GM10248 (cell line): Measurements from ENCODE around the gene DENR.

Experiments
- CTCF ChIA-PET: fragments of 300-600 bp; sonication (Branson Sonifier 250); formaldehyde crosslinking; extraction: SDS; loops from one replicate; lab custom pipeline; 2021; ENCODE audit warnings: antibody characterized with exemption; lab: Yijun Ruan, JAX
- POLR2A ChIA-PET: fragments of 350-650 bp; sonication (Branson Sonifier 250); formaldehyde crosslinking; extraction: SDS; loops from one replicate; lab custom pipeline; 2020; ENCODE audit warnings: antibody characterized with exemption; lab: Yijun Ruan, JAX
- DNase-seq: peaks from one replicate; pipeline ENCODE4 v3.0.0; 2012; ENCODE audit errors: extremely low spot score
- TF ChIP-seq, protein P1 (sequence below): IDR thresholded peaks from 2 replicates; pipeline ENCODE4 v1.5.1; 2012; ENCODE audit warnings: mild to moderate bottlenecking, low read depth; ENCODE audit errors: extremely low read depth, missing control alignments, control extremely low read depth

The DENR gene

DNA sequence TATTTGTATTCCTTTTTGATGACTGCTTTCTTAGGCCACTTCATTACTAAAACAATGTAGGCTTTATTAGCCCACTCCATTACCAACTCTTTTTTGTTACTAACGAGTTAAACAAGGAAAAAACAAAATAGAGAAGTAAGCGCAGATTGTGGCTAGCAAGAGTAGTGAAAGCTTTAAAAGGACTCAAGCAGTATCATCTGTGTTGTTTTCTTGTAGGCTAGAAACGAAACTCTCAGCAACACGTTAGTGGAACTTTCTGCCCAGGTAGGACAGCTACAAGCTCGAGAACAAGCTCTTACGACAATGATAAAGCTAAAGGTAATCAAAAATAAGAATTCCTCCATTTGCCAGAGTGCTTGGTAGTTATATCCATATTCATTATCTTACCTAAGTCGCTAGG lies 32.9 kb downstream of the DENR start:
- ChIA-PET POLR2A (no interaction called here), CTCF (interaction anchor here (0.6 to 1.0 kb wide), 3 partner anchors 8 to 405 kb away, joined by 3 to 4 read pairs (median 3); no protein-coding TSS in a partner anchor)
- TF ChIP-seq, protein P1, sequence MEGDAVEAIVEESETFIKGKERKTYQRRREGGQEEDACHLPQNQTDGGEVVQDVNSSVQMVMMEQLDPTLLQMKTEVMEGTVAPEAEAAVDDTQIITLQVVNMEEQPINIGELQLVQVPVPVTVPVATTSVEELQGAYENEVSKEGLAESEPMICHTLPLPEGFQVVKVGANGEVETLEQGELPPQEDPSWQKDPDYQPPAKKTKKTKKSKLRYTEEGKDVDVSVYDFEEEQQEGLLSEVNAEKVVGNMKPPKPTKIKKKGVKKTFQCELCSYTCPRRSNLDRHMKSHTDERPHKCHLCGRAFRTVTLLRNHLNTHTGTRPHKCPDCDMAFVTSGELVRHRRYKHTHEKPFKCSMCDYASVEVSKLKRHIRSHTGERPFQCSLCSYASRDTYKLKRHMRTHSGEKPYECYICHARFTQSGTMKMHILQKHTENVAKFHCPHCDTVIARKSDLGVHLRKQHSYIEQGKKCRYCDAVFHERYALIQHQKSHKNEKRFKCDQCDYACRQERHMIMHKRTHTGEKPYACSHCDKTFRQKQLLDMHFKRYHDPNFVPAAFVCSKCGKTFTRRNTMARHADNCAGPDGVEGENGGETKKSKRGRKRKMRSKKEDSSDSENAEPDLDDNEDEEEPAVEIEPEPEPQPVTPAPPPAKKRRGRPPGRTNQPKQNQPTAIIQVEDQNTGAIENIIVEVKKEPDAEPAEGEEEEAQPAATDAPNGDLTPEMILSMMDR: no peak
- DNase-seq: no peak

DNA sequence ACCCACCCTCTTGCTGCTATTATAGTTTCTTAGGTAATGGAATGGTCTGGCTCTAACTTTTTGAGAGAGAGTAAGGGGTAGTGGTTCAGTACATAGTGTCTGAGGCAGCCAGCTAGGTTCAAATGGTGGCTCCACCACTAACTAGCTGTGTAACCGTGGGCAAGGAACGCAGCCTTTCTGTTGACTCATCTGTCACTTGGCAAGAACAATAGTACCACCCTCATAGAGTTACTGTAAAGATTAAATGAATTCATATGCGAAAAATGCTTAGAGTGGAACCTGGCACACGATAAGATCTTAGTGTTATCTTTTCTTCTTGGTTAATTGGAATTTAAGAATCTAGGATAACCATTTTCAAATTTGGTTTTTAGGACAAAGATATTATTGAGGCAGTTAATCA lies 35.8 kb downstream of the DENR start:
- TF ChIP-seq, protein P1: no peak
- POLR2A ChIA-PET: no interaction called here

DNA sequence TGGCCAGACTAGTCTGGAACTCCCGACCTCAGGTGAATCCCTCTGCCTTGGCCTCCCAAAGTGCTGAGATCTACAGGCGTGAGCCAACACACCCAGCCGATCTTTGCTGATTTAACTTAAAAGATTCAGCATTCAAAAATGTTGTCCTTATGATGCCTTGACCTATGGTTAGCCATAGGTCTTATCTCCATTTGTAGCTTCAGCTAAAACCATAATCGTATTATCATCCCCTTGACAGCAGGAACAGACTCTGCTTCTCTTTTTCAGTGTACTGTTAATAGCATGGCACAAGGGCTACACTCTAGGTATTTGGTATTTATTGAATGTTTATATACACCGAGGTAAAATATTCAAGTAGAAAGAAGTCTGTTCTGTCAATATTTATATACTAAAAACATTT lies 37.0 kb downstream of the DENR start:
- no peak for DNase-seq
- ChIA-PET POLR2A (no interaction called here), CTCF (interaction anchor here (1.6 to 2.3 kb wide), 3 partner anchors 9 to 72 kb away, joined by 3 to 8 read pairs (median 6); no protein-coding TSS in a partner anchor)
- TF ChIP-seq, protein P1: no peak

More for the DNA sequence above, 35.8 kb downstream of the DENR start:
- CTCF ChIA-PET: interaction anchor here (0.9 to 1.6 kb wide), 2 partner anchors 73 to 150 kb away, joined by 3 to 6 read pairs; no protein-coding TSS in a partner anchor
- no peak for DNase-seq

DNA sequence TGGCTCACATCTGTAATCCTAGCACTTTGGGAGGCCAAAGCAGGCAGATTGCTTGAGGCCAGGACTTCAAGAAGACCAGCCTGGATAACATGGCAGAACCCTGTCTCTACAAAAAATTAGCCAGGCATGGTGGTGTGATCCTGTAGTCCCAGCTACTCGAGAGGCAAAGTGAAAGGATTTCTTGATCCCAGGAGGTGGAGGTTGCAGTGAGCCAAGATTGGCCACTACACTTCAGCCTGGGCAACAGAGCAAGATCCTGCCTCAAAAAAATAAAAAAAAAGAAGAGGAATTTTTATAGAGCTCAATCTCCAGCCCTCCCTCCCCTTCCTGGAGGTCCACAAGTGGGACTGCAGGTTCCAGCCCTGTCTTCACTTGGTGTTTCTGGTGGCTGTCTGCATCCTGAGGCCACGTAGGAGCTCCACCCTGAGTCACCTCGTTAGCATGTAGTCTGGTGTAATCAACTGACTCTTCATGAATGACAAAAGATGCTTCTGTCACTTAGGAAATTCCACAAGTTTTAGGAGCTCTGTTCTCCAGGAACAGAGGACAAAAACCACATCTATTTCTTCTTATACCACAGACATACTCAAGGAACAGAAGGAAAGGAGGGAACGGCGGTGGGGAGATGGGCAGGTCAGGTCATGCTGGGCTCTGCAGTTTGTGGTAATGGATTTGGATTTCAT lies 37.9 kb downstream of the DENR start:
- CTCF ChIA-PET: interaction anchor here (0.7 to 2.3 kb wide), 4 partner anchors 9 to 46 kb away, joined by 3 to 8 read pairs (median 3); no protein-coding TSS in a partner anchor
- TF ChIP-seq, protein P1: no peak
- POLR2A ChIA-PET: no interaction called here
- DNase-seq: no peak

DNA sequence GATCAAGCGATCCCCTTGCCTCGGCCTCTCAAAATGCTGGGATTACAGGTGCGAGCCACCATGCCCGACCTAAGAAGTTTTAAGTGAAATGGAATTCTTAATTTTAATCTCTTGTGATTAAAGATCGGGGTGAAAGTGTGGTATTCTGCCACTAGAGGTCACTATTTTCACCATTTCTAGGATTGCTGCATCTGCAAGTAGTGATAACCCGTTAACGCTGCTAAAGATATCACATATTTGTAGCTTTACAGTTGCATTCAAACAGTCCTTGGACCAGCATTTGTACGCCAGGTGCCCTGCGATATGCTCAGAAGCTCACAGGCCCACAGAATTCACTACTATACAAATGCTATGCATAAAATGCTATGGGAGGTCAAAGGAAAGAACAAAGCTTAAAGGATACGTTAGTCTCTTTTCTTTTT lies 41.1 kb downstream of the DENR start:
- ChIA-PET POLR2A (no interaction called here), CTCF (interaction anchor here (0.6 to 5.2 kb wide), 58 partner anchors 8 to 527 kb away, joined by 3 to 42 read pairs (median 4); partner anchors contain the start of genes ABCB9 and CCDC62)
- TF ChIP-seq, protein P1: peak; percentile 51
- peak; percentile 66 for DNase-seq

DNA sequence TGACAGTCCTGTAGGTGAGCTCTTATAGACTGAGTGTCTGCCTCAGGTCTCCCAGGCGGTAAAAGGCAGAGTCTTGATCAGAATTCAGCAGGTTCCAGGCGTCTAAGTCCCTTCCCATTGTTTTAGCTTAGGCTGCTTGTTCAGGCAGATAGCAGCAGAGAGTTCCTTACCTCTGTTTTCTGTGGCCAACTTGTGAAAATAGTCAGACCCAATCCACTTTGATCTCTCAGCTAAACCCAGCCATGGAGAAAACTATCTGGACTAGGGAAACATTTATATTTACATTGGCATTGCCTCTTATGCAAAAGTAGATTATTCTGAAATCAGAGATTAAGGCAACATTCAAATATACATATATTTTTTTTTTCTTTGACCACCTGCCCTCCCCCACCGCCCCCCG lies 43.2 kb downstream of the DENR start:
- ChIA-PET POLR2A (no interaction called here), CTCF (interaction anchor here (1.2 to 5.2 kb wide), 5 partner anchors 7 to 65 kb away, joined by 5 to 42 read pairs (median 33); partner anchors contain the start of gene CCDC62)
- TF ChIP-seq, protein P1: no peak
- DNase-seq: no peak
